ENCODE data around the gene BUD31.

- TF ChIP-seq PATZ1 (CRISPR knock-in tag; IDR thresholded peaks at IDR 0.05; ENCODE audit: borderline replicate concordance) (no peak), CSDC2 (CRISPR knock-in tag; IDR thresholded peaks at IDR 0.05) (0 out of 2 replicates have a peak, but pooled peaks have one; percentile 38), TOX (CRISPR knock-in tag; IDR thresholded peaks at IDR 0.05; ENCODE audit: borderline replicate concordance) (no peak)
Observed at GRCh38 chr7:99362801-99363200, 46.0 kb upstream of the BUD31 start.

Data from SK-N-SH treated with all-trans-retinoic acid at 6 μM for 48 hours (cell line).